HEK293 (cell line): ENCODE data around the gene PITPNM2.

ENCODE experiments used
- CTCF ChIP-seq: fragments of 450-650 bp; formaldehyde crosslinking; IDR thresholded peaks from 2 replicates; pipeline ENCODE4 v1.5.1; 2016; ENCODE audit warnings: missing biosample characterization, missing genetic modification characterization
- KLF1 ChIP-seq: fragments of 450-650 bp; formaldehyde crosslinking; IDR thresholded peaks from 2 replicates; pipeline ENCODE4 v1.5.1; 2016; ENCODE audit warnings: missing biosample characterization, missing genetic modification characterization
- RBAK ChIP-seq: fragments of 450-650 bp; formaldehyde crosslinking; IDR thresholded peaks from 2 replicates; pipeline ENCODE4 v1.5.1; 2016; ENCODE audit warnings: missing biosample characterization, missing genetic modification characterization
- SALL2 ChIP-seq: fragments of 450-650 bp; formaldehyde crosslinking; IDR thresholded peaks from 2 replicates; pipeline ENCODE4 v1.5.0; 2017; ENCODE audit warnings: missing biosample characterization, mild to moderate bottlenecking, missing genetic modification characterization, borderline replicate concordance
- YY1 ChIP-seq: fragments of 450-650 bp; formaldehyde crosslinking; IDR thresholded peaks from 2 replicates; pipeline ENCODE4 v1.5.1; 2018; ENCODE audit warnings: missing biosample characterization, missing genetic modification characterization
- ZBTB7A ChIP-seq: fragments of 450-650 bp; formaldehyde crosslinking; IDR thresholded peaks from 2 replicates; pipeline ENCODE4 v1.5.1; 2016; ENCODE audit warnings: low read depth, missing biosample characterization, missing genetic modification characterization
- ZNF37A ChIP-seq: fragments of 450-650 bp; IDR thresholded peaks from 2 replicates; pipeline ENCODE4 v1.5.1; 2018; ENCODE audit warnings: missing biosample characterization, missing genetic modification characterization
- ZNF426 ChIP-seq: fragments of 450-650 bp; formaldehyde crosslinking; IDR thresholded peaks from 2 replicates; pipeline ENCODE4 v1.5.1; 2017; ENCODE audit warnings: missing biosample characterization, missing genetic modification characterization, mild to moderate bottlenecking, inconsistent platforms, moderate library complexity
- ZNF768 ChIP-seq: fragments of 450-650 bp; formaldehyde crosslinking; IDR thresholded peaks from 2 replicates; pipeline ENCODE4 v1.5.1; 2018; ENCODE audit warnings: missing biosample characterization, mild to moderate bottlenecking, missing genetic modification characterization

- TF ChIP-seq RBAK (tag by site-specific recombination), result no peak
- TF ChIP-seq KLF1 (tag by site-specific recombination), result no peak
- TF ChIP-seq ZNF426 (tag by site-specific recombination), result no peak
- TF ChIP-seq ZBTB7A (tag by site-specific recombination), result no peak
- TF ChIP-seq SALL2 (tag by site-specific recombination), result no peak
- TF ChIP-seq ZNF37A (tag by site-specific recombination), result no peak
- no peak for TF ChIP-seq ZNF768 (tag by site-specific recombination)
- TF ChIP-seq CTCF (tag by site-specific recombination), result no peak
- no peak for TF ChIP-seq YY1
Measured at GRCh38 chr12:123171967-123172366, 21.1 kb upstream of the PITPNM2 start.
